Spleen (tissue), 7 donors: ENCODE data around the gene BPTF.

Source experiments
- CTCF ChIP-seq, 11 experiments: fragments of 200-600 bp in 7 of 11; fragments of 450-650 bp in 4 of 11; sonication (generic) in 4 of 11; IDR thresholded peaks in 8 of 11; conservative IDR thresholded peaks in 3 of 11; 1 replicate in 7 of 11; 2 replicates in 4 of 11; pipeline versions ENCODE4 v1.4.0 to v1.8.0; 2016 to 2021; ENCODE audit warnings: antibody characterized with exemption in 11 of 11, inconsistent platforms in 4 of 11, mild to moderate bottlenecking in 1 of 11
- POLR2A ChIP-seq, 3 donors: fragments of 450-650 bp; IDR thresholded peaks; one replicate each; pipeline ENCODE4 v1.5.1; 2017; ENCODE audit warnings: antibody characterized with exemption in 3 of 3, mild to moderate bottlenecking in 1 of 3
- donor health status: DM: no; HTN: no; CAD: no; lungs with moderate emphysema.
- donor health status: DM: no; HTN: no; CAD: no.
- donor health status: DM: no; HTN: no; CAD: no.

- no peak for TF ChIP-seq POLR2A (IDR thresholded peaks at IDR 0.05)
- TF ChIP-seq CTCF (IDR thresholded peaks at IDR 0.05 in 8 of 11, conservative IDR thresholded peaks at IDR 0.05 in 3 of 11) = no peak
These were observed 54.4 kb downstream of the BPTF start for GRCh38 chr17:67879662-67880061.
